BLaER1 treated with 17β-estradiol and CSF1 and Interleukin-3, amounts not matched to agents 10 nM and 100 nM (cell line): Measurements from ENCODE around the gene CYB5A.

ENCODE experiments used
- H3K27ac ChIP-seq, 11 experiments: shearing (Covaris generic); formaldehyde crosslinking; 2 replicates each; pipeline ENCODE4 v1.8.1; 2022
- H3K27me3 ChIP-seq, 11 experiments: shearing (Covaris generic); formaldehyde crosslinking; 2 replicates each; pipeline ENCODE4 v1.8.1; 2022
- H3K36me3 ChIP-seq, 11 experiments: shearing (Covaris generic); formaldehyde crosslinking; 2 replicates each; pipeline ENCODE4 v1.8.1; 2022
- H3K4me1 ChIP-seq, 10 experiments: shearing (Covaris generic); formaldehyde crosslinking; 2 replicates each; pipeline ENCODE4 v1.8.1; 2022
- H3K4me2 ChIP-seq, 11 experiments: shearing (Covaris generic); formaldehyde crosslinking; 2 replicates each; pipeline ENCODE4 v1.8.1; 2022
- H3K4me3 ChIP-seq, 10 experiments: shearing (Covaris generic); formaldehyde crosslinking; 2 replicates each; pipeline ENCODE4 v1.8.1; 2022
- H3K9ac ChIP-seq, 11 experiments: shearing (Covaris generic); formaldehyde crosslinking; 2 replicates each; pipeline ENCODE4 v1.8.1; 2022
- H3K9me3 ChIP-seq, 11 experiments: shearing (Covaris generic); formaldehyde crosslinking; replicated peaks in 1 of 11; 2 replicates each; pipeline ENCODE4 v1.8.1; 2022
- H4K20me1 ChIP-seq, 11 experiments: shearing (Covaris generic); formaldehyde crosslinking; 2 replicates each; pipeline ENCODE4 v1.8.1; 2022
- Cebpa-rat ChIP-seq, 11 experiments: shearing (Covaris generic); IDR thresholded peaks; 2 replicates each; pipeline ENCODE4 v1.8.1; 2022

The CYB5A gene

GRCh38 chr18:74250131-74250530 lies 41.6 kb downstream of the CYB5A start:
- Histone ChIP-seq H3K4me1 (peaks cover under 1 to 33% (median 16%) of the 10 kb centered on the region in 10 experiments; a peak in 18 of 20 replicates), H3K27ac (peak overlapping the region in 4 of 11 experiments; percentile 11 to 79 (median 65); a peak in 4 of 22 replicates), H3K4me2 (no peak overlapping the region), H3K27me3 (no peaks in the 10 kb centered on the region), H4K20me1 (no peaks in the 10 kb centered on the region), H3K36me3 (peaks cover 0 to 29% (median 20%) of the 10 kb centered on the region in 11 experiments; a peak in 14 of 22 replicates), H3K9ac (no peak overlapping the region), H3K9me3 (no peaks in the 10 kb centered on the region), H3K4me3 (no peak overlapping the region)
- no peak for TF ChIP-seq Cebpa-rat (IDR thresholded peaks at IDR 0.05)

- H3K4me1 ChIP-seq = peaks cover 0 to 31% (median 15%) of the 10 kb centered on the region in 10 experiments; a peak in 11 of 20 replicates
- H3K9ac ChIP-seq = no peak overlapping the region
- H3K27me3 ChIP-seq = no peaks in the 10 kb centered on the region
- H4K20me1 ChIP-seq = no peaks in the 10 kb centered on the region
- peak overlapping the region in 1 of 11 experiments; percentile 25; a peak in 1 of 22 replicates for H3K4me2 ChIP-seq
- H3K36me3 ChIP-seq = peaks cover 0 to 29% (median 20%) of the 10 kb centered on the region in 11 experiments; a peak in 14 of 22 replicates
- peak overlapping the region in 1 of 11 experiments; percentile 21; a peak in 2 of 22 replicates for H3K27ac ChIP-seq
- no peak for TF ChIP-seq Cebpa-rat (IDR thresholded peaks at IDR 0.05)
- no peak overlapping the region for H3K4me3 ChIP-seq
- H3K9me3 ChIP-seq = no peaks in the 10 kb centered on the region
Measured at GRCh38 chr18:74249181-74249968, 42.4 kb downstream of the CYB5A start.

GRCh38 chr18:74248595-74248994 lies 43.2 kb downstream of the CYB5A start:
- no peak overlapping the region for H3K4me3 ChIP-seq
- no peaks in the 10 kb centered on the region for H3K27me3 ChIP-seq
- no peak overlapping the region for H3K27ac ChIP-seq
- peaks cover 0 to 27% (median 19%) of the 10 kb centered on the region in 11 experiments; a peak in 14 of 22 replicates for H3K36me3 ChIP-seq
- H3K9me3 ChIP-seq = no peaks in the 10 kb centered on the region
- no peaks in the 10 kb centered on the region for H4K20me1 ChIP-seq
- TF ChIP-seq Cebpa-rat (IDR thresholded peaks at IDR 0.05) = no peak
- H3K9ac ChIP-seq = no peak overlapping the region
- H3K4me1 ChIP-seq = peaks cover 0 to 31% (median 15%) of the 10 kb centered on the region in 10 experiments; a peak in 11 of 20 replicates
- no peak overlapping the region for H3K4me2 ChIP-seq

GRCh38 chr18:74248189-74248588 lies 43.6 kb downstream of the CYB5A start:
- Histone ChIP-seq H3K9ac (no peak overlapping the region), H3K4me3 (no peak overlapping the region), H3K4me1 (peaks cover 0 to 31% (median 15%) of the 10 kb centered on the region in 10 experiments; a peak in 11 of 20 replicates), H3K4me2 (no peak overlapping the region), H3K9me3 (no peaks in the 10 kb centered on the region), H3K36me3 (peaks cover 0 to 23% (median 15%) of the 10 kb centered on the region in 11 experiments; a peak in 12 of 22 replicates), H3K27ac (no peak overlapping the region), H3K27me3 (no peaks in the 10 kb centered on the region), H4K20me1 (no peaks in the 10 kb centered on the region)
- TF ChIP-seq Cebpa-rat (IDR thresholded peaks at IDR 0.05) = no peak

- TF ChIP-seq Cebpa-rat (IDR thresholded peaks at IDR 0.05) = no peak
- H3K9ac ChIP-seq = no peak overlapping the region
Measured at GRCh38 chr18:74244554-74244953, 47.2 kb downstream of the CYB5A start.

GRCh38 chr18:74243127-74243526 lies 48.6 kb downstream of the CYB5A start:
- H3K9ac ChIP-seq = no peak overlapping the region
- no peaks in the 10 kb centered on the region for H3K36me3 ChIP-seq
- no peaks in the 10 kb centered on the region for H4K20me1 ChIP-seq
- no peaks in the 10 kb centered on the region for H3K9me3 ChIP-seq
- no peaks in the 10 kb centered on the region for H3K4me1 ChIP-seq
- H3K4me2 ChIP-seq = no peak overlapping the region
- H3K4me3 ChIP-seq = no peak overlapping the region
- TF ChIP-seq Cebpa-rat (IDR thresholded peaks at IDR 0.05) = no peak
- H3K27me3 ChIP-seq = no peaks in the 10 kb centered on the region
- H3K27ac ChIP-seq = no peak overlapping the region

More at GRCh38 chr18:74244554-74244953, 47.2 kb downstream of the CYB5A start:
- no peaks in the 10 kb centered on the region for H4K20me1 ChIP-seq
- H3K27me3 ChIP-seq = no peaks in the 10 kb centered on the region
- H3K27ac ChIP-seq = no peak overlapping the region
- no peaks in the 10 kb centered on the region for H3K9me3 ChIP-seq
- no peak overlapping the region for H3K4me2 ChIP-seq
- no peaks in the 10 kb centered on the region for H3K36me3 ChIP-seq
- H3K4me3 ChIP-seq = no peak overlapping the region
- peaks cover 0 to 7% (median 0%) of the 10 kb centered on the region in 10 experiments; a peak in 2 of 20 replicates for H3K4me1 ChIP-seq

- Histone ChIP-seq H4K20me1 (no peaks in the 10 kb centered on the region), H3K9ac (no peak overlapping the region), H3K4me2 (no peak overlapping the region), H3K27ac (no peak overlapping the region), H3K4me1 (no peaks in the 10 kb centered on the region), H3K36me3 (no peaks in the 10 kb centered on the region), H3K4me3 (no peak overlapping the region), H3K9me3 (no peaks in the 10 kb centered on the region), H3K27me3 (no peaks in the 10 kb centered on the region)
- no peak for TF ChIP-seq Cebpa-rat (IDR thresholded peaks at IDR 0.05)
Measured at GRCh38 chr18:74242438-74243096, 49.2 kb downstream of the CYB5A start.

GRCh38 chr18:74241970-74242369 lies 49.8 kb downstream of the CYB5A start:
- H3K9me3 ChIP-seq = no peaks in the 10 kb centered on the region
- no peaks in the 10 kb centered on the region for H3K27me3 ChIP-seq
- H3K27ac ChIP-seq = no peak overlapping the region
- TF ChIP-seq Cebpa-rat (IDR thresholded peaks at IDR 0.05) = no peak
- no peaks in the 10 kb centered on the region for H3K36me3 ChIP-seq
- H3K9ac ChIP-seq = no peak overlapping the region
- no peak overlapping the region for H3K4me2 ChIP-seq
- no peaks in the 10 kb centered on the region for H4K20me1 ChIP-seq
- no peaks in the 10 kb centered on the region for H3K4me1 ChIP-seq
- no peak overlapping the region for H3K4me3 ChIP-seq

GRCh38 chr18:74241426-74241825 lies 50.3 kb downstream of the CYB5A start:
- H3K9me3 ChIP-seq = no peaks in the 10 kb centered on the region
- no peak overlapping the region for H3K9ac ChIP-seq
- H3K36me3 ChIP-seq = no peaks in the 10 kb centered on the region
- no peak overlapping the region for H3K27ac ChIP-seq
- TF ChIP-seq Cebpa-rat (IDR thresholded peaks at IDR 0.05) = no peak
- H3K4me3 ChIP-seq = no peak overlapping the region
- H3K4me1 ChIP-seq = no peaks in the 10 kb centered on the region
- no peaks in the 10 kb centered on the region for H3K27me3 ChIP-seq
- no peaks in the 10 kb centered on the region for H4K20me1 ChIP-seq
- no peak overlapping the region for H3K4me2 ChIP-seq
